SK-N-SH (cell line): ENCODE measurements around the gene FOXP1. TPM values are rescaled to one million over a fixed set of nuclear protein-coding genes. Genes with fewer than 3 reads are reported as not detected.

Experiments used
- CTCF ChIA-PET: fragments of 300-600, 350-600 bp; formaldehyde crosslinking; extraction: SDS; loops from one replicate; lab custom pipeline; 2021; lab: Yijun Ruan, JAX
- POLR2A ChIA-PET: fragments of 350-600 bp; sonication (Branson Sonifier 250); formaldehyde crosslinking; extraction: SDS; loops from one replicate; lab custom pipeline; 2020; ENCODE audit warnings: antibody characterized with exemption, inconsistent platforms; lab: Yijun Ruan, JAX
- DNase-seq: peaks from one replicate; pipeline ENCODE4 v3.0.0; 2012
- H2AFZ ChIP-seq: fragments of 200-600 bp; sonication (generic); 2 replicates; pipeline ENCODE4 v1.8.1; 2016; ENCODE audit warnings: antibody characterized with exemption, mild to moderate bottlenecking, low read depth
- H3F3A ChIP-seq: fragments of 200-600 bp; sonication (generic); replicated peaks from 2 replicates; pipeline ENCODE3; 2016; ENCODE audit warnings: antibody characterized with exemption, mild to moderate bottlenecking; ENCODE audit not compliant: insufficient read depth
- H3K27ac ChIP-seq, 2 experiments: fragments of 200-500 bp in 1 of 2; fragments of 200-600 bp in 1 of 2; sonication (Bioruptor generic) in 1 of 2; sonication (generic), shearing (Covaris generic) in 1 of 2; 2 replicates each; pipeline versions ENCODE4 v1.5.1 to v1.6.1; 2014 to 2016; ENCODE audit warnings: low read depth in 2 of 2, inconsistent platforms in 1 of 2, low read length in 1 of 2, mild to moderate bottlenecking in 1 of 2, mixed read lengths in 1 of 2
- H3K27me3 ChIP-seq: fragments of 200-600 bp; sonication (generic), shearing (Covaris generic); 2 replicates; pipeline ENCODE4 v1.6.1; 2016; ENCODE audit warnings: mixed run types; ENCODE audit not compliant: insufficient read depth
- H3K36me3 ChIP-seq, 2 experiments: fragments of 200-500 bp in 1 of 2; fragments of 200-600 bp in 1 of 2; sonication (Bioruptor generic) in 1 of 2; sonication (generic) in 1 of 2; replicated peaks in 1 of 2; 2 replicates each; pipeline versions ENCODE3 to v1.5.1; 2014 to 2016; ENCODE audit warnings: low read length in 1 of 2, mild to moderate bottlenecking in 1 of 2; ENCODE audit not compliant: insufficient read depth in 2 of 2, control insufficient read depth in 1 of 2
- H3K4me1 ChIP-seq, 2 experiments: fragments of 200-500 bp in 1 of 2; fragments of 200-600 bp in 1 of 2; sonication (Bioruptor generic) in 1 of 2; sonication (generic), shearing (Covaris generic) in 1 of 2; 2 replicates each; pipeline versions ENCODE4 v1.5.1 to v1.6.1; 2014 to 2016; ENCODE audit warnings: low read depth in 1 of 2, low read length in 1 of 2, mixed run types in 1 of 2; ENCODE audit not compliant: insufficient read depth in 2 of 2, control insufficient read depth in 1 of 2
- H3K4me2 ChIP-seq: fragments of 200-600 bp; sonication (generic), shearing (Covaris generic); 2 replicates; pipeline ENCODE4 v1.6.1; 2017; ENCODE audit warnings: mixed run types
- H3K4me3 ChIP-seq, 2 experiments: fragments of 200-500 bp in 1 of 2; fragments of 200-600 bp in 1 of 2; sonication (Bioruptor generic) in 1 of 2; sonication (generic), shearing (Covaris generic) in 1 of 2; 2 replicates each; pipeline versions ENCODE4 v1.5.1 to v1.8.1; 2014 to 2016; ENCODE audit warnings: low read depth in 2 of 2, inconsistent platforms in 1 of 2, low read length in 1 of 2, mild to moderate bottlenecking in 1 of 2, mixed read lengths in 1 of 2, moderate library complexity in 1 of 2
- H3K79me2 ChIP-seq: fragments of 200-600 bp; sonication (generic); 2 replicates; pipeline ENCODE4 v1.8.1; 2017; ENCODE audit warnings: mild to moderate bottlenecking; ENCODE audit not compliant: insufficient read depth
- H3K9ac ChIP-seq: fragments of 200-600 bp; sonication (generic); 2 replicates; pipeline ENCODE4 v1.6.1; 2017; ENCODE audit warnings: mixed run types
- H3K9me2 ChIP-seq: fragments of 200-600 bp; sonication (generic); 2 replicates; pipeline ENCODE4 v1.6.1; 2017; ENCODE audit warnings: mixed run types
- H3K9me3 ChIP-seq: fragments of 200-600 bp; sonication (generic); 2 replicates; pipeline ENCODE4 v1.6.1; 2017; ENCODE audit warnings: mixed run types, mild to moderate bottlenecking, moderate library complexity
- H4K20me1 ChIP-seq: fragments of 200-600 bp; sonication (generic); 2 replicates; pipeline ENCODE4 v1.6.1; 2017; ENCODE audit warnings: mild to moderate bottlenecking, mixed run types; ENCODE audit not compliant: insufficient read depth
- CHD2 ChIP-seq: fragments of 150-350 bp; IDR thresholded peaks from 2 replicates; pipeline ENCODE4 v1.6.1; 2018; ENCODE audit warnings: low read length; ENCODE audit not compliant: partially characterized antibody
- FOSL2 ChIP-seq: IDR thresholded peaks from 2 replicates; pipeline ENCODE4 v1.4.0; 2012; ENCODE audit warnings: low read depth, mild to moderate bottlenecking, moderate library complexity, borderline replicate concordance
- FOXJ3 ChIP-seq: sonication (generic); formaldehyde crosslinking; IDR thresholded peaks from 2 replicates; pipeline ENCODE4 v1.5.1; 2020; ENCODE audit warnings: mild to moderate bottlenecking, missing genetic modification reagents
- GABPA ChIP-seq: IDR thresholded peaks from 2 replicates; pipeline ENCODE4 v1.4.0; 2012; ENCODE audit warnings: low read depth, mild to moderate bottlenecking
- GATA2 ChIP-seq: sonication (generic); formaldehyde crosslinking; IDR thresholded peaks from 2 replicates; pipeline ENCODE4 v1.5.0; 2020; ENCODE audit warnings: mild to moderate bottlenecking, missing genetic modification reagents
- JUND ChIP-seq: IDR thresholded peaks from 2 replicates; pipeline ENCODE4 v1.4.0; 2012
- MEF2A ChIP-seq: IDR thresholded peaks from 2 replicates; pipeline ENCODE4 v1.4.0; 2012; ENCODE audit warnings: low read depth, borderline replicate concordance
- MXI1 ChIP-seq: IDR thresholded peaks from 2 replicates; pipeline ENCODE4 v1.6.1; 2012; ENCODE audit warnings: mild to moderate bottlenecking, low read depth, low read length, improper control_type of control experiment
- NRF1 ChIP-seq: IDR thresholded peaks from 2 replicates; pipeline ENCODE4 v1.6.1; 2012; ENCODE audit warnings: low read depth, mild to moderate bottlenecking, low read length
- PBX3 ChIP-seq: IDR thresholded peaks from 2 replicates; pipeline ENCODE4; 2012
- REST ChIP-seq: IDR thresholded peaks from 2 replicates; pipeline ENCODE4 v1.6.1; 2012; ENCODE audit warnings: mild to moderate bottlenecking, low read depth, low read length, moderate library complexity
- RFX5 ChIP-seq: IDR thresholded peaks from 2 replicates; pipeline ENCODE4 v1.6.1; 2012; ENCODE audit warnings: mild to moderate bottlenecking, improper control_type of control experiment, low read length
- RXRA ChIP-seq: IDR thresholded peaks from 2 replicates; pipeline ENCODE4 v1.4.0; 2012; ENCODE audit warnings: low read depth, mild to moderate bottlenecking, borderline replicate concordance
- SMC3 ChIP-seq: IDR thresholded peaks from 2 replicates; pipeline ENCODE4 v1.6.1; 2012; ENCODE audit warnings: low read depth, low read length, improper control_type of control experiment
- TAF1 ChIP-seq: IDR thresholded peaks from 2 replicates; pipeline ENCODE4 v1.6.1; 2012; ENCODE audit warnings: low read depth, mild to moderate bottlenecking, low read length, moderate library complexity, borderline replicate concordance
- TCF12 ChIP-seq: IDR thresholded peaks from 2 replicates; pipeline ENCODE4 v1.4.0; 2012
- TEAD4 ChIP-seq: IDR thresholded peaks from 2 replicates; pipeline ENCODE4 v1.4.0; 2012; ENCODE audit warnings: mild to moderate bottlenecking, borderline replicate concordance; ENCODE audit not compliant: insufficient read depth
- YY1 ChIP-seq: IDR thresholded peaks from 2 replicates; pipeline ENCODE4 v1.4.0; 2012; ENCODE audit warnings: low read depth, mild to moderate bottlenecking
- WGBS: methylation state at CpG from one replicate; pipeline ENCODE4 v1.1.6; 2017; ENCODE audit warnings: low lambda C conversion rate; 5-methylcytosine and 5-hydroxymethylcytosine counted together
- polyA plus RNA-seq, 3 experiments: library from polyadenylated mRNA; depleted of rRNA; stranded (reverse); fragments of >200 nt; gene quantifications; 2 replicates each; pipeline ENCODE4 v1.2.3, GENCODE V29; 2012
- TF ChIP-seq, protein P1 (sequence below): fragments of 150-350 bp; IDR thresholded peaks from 2 replicates; pipeline ENCODE4 v1.6.1; 2017; ENCODE audit warnings: antibody characterized with exemption, low read length, low read depth, borderline replicate concordance
- TF ChIP-seq, protein P2 (sequence below): IDR thresholded peaks from 2 replicates; pipeline ENCODE4 v1.4.0; 2012; ENCODE audit warnings: low read depth, borderline replicate concordance

The FOXP1 gene
- polyA plus RNA-seq, 1 of the 3 experiments (the other 2 are of a cell fraction) = 8.8 TPM

DNA sequence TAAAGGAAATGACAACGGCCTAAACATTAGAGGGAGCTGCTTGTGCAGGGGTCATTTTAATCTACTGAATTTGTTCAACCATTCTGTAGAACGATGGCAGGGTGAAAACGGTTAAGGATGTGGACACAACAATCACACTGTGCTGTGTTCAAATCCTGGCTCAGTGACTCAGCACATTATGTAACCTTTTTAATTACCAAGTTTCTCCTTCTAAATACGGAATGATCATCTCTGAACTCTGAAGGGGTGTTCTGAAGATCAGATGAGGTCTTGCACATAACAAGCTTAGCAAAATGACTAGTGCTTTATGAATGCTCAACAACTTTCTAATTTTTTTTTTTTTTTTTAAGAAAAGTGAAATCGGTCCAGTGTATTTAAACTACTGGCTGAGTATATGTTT is 592.8 kb downstream of the FOXP1 start:
- Histone ChIP-seq H3K27ac (peak overlapping the region in 1 of 2 experiments; percentile 85; a peak in 2 of 4 replicates), H3K36me3 (peaks cover 23 to 42% of the 10 kb centered on the region in 2 experiments), H3K79me2 (peaks cover 92% of the 10 kb centered on the region), H3K4me3 (no peak overlapping the region), H3K4me2 (no peak overlapping the region), H3K4me1 (peaks cover 0 to 29% of the 10 kb centered on the region in 2 experiments; a peak in 3 of 4 replicates), H3K9ac (no peak overlapping the region), H3K27me3 (no peaks in the 10 kb centered on the region), H3F3A (peaks cover 68% of the 10 kb centered on the region), H3K9me3 (no peaks in the 10 kb centered on the region), H2AFZ (no peak overlapping the region), H4K20me1 (no peaks in the 10 kb centered on the region), H3K9me2 (no peaks in the 10 kb centered on the region)
- ChIA-PET POLR2A (no interaction called here), CTCF (no interaction called here)
- WGBS = 89% methylated on average over 5 of the region's 5 CpGs
- TF ChIP-seq GATA2 (CRISPR knock-in tag) (no peak), MEF2A (no peak), FOSL2 (no peak), NRF1 (no peak), PBX3 (no peak), RXRA (no peak), REST (no peak), YY1 (no peak), JUND (no peak), TEAD4 (no peak), FOXJ3 (CRISPR knock-in tag) (no peak), TCF12 (no peak)
- TF ChIP-seq, protein P1, sequence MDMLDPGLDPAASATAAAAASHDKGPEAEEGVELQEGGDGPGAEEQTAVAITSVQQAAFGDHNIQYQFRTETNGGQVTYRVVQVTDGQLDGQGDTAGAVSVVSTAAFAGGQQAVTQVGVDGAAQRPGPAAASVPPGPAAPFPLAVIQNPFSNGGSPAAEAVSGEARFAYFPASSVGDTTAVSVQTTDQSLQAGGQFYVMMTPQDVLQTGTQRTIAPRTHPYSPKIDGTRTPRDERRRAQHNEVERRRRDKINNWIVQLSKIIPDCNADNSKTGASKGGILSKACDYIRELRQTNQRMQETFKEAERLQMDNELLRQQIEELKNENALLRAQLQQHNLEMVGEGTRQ = no peak
- no peak for DNase-seq

DNA sequence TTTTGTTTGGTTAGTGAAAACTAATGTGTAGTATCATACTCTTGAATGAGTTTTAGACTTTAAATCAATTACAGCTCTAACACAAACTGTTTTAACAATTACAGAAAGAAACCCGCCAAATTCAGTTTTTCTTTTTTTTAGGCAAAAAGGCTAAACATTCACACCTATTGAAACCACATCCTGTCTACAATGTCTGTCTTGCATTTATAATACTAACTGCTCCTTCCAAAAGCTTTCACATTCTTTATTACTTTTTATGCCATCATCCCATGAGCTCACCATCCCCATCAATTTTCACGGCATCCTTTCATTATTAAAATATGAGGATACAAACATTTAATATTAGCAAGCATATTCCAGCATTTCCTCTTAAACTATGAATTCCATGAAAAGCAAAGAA is 593.3 kb downstream of the FOXP1 start:
- Histone ChIP-seq H3K27me3 (no peaks in the 10 kb centered on the region), H3K4me2 (no peak overlapping the region), H3K4me3 (no peak overlapping the region), H2AFZ (no peak overlapping the region), H3K27ac (peak overlapping the region in 1 of 2 experiments; percentile 85; a peak in 3 of 4 replicates), H3K9ac (no peak overlapping the region), H3K9me3 (no peaks in the 10 kb centered on the region), H3K79me2 (peaks cover 92% of the 10 kb centered on the region), H3K9me2 (no peaks in the 10 kb centered on the region), H4K20me1 (no peaks in the 10 kb centered on the region), H3K36me3 (peaks cover 26 to 43% of the 10 kb centered on the region in 2 experiments), H3K4me1 (peaks cover 0 to 34% of the 10 kb centered on the region in 2 experiments; a peak in 3 of 4 replicates), H3F3A (peaks cover 74% of the 10 kb centered on the region)
- DNase-seq = no peak
- ChIA-PET CTCF (no interaction called here), POLR2A (no interaction called here)
- 85% methylated on average over 2 of the region's 2 CpGs for WGBS
- TF ChIP-seq, protein P2, sequence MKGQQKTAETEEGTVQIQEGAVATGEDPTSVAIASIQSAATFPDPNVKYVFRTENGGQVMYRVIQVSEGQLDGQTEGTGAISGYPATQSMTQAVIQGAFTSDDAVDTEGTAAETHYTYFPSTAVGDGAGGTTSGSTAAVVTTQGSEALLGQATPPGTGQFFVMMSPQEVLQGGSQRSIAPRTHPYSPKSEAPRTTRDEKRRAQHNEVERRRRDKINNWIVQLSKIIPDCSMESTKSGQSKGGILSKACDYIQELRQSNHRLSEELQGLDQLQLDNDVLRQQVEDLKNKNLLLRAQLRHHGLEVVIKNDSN = no peak
- TF ChIP-seq YY1 (no peak), RFX5 (no peak), SMC3 (no peak), PBX3 (no peak), FOXJ3 (CRISPR knock-in tag) (no peak), TAF1 (no peak), MEF2A (no peak), CHD2 (no peak), MXI1 (no peak), GABPA (no peak)
- TF ChIP-seq, protein P1 = no peak
